WTC11 (cell line): ENCODE measurements around the gene ADAMTS10. TPM values are rescaled to one million over a fixed set of nuclear protein-coding genes. Genes with fewer than 3 reads are reported as not detected.

Experiments used
- ATAC-seq: fragments of 200-7000 bp; cut with Tn5 transposase; 2 replicates; pipeline ENCODE4 v1.10.0; 2021; ENCODE audit warnings: mild to moderate bottlenecking, moderate library complexity
- CTCF ChIA-PET: fragments of 300-600 bp; sonication (Branson Sonifier 250); formaldehyde crosslinking; loops from one replicate; lab custom pipeline; 2021; ENCODE audit warnings: antibody characterized with exemption; lab: Charles Lee
- POLR2A ChIA-PET: fragments of 350-600 bp; sonication (Branson Sonifier 250); formaldehyde crosslinking; loops from one replicate; lab custom pipeline; 2021; ENCODE audit warnings: antibody characterized with exemption; lab: Charles Lee
- DNase-seq: peaks from one replicate; pipeline ENCODE4 v3.0.0; 2021; ENCODE audit warnings: low spot score
- H3K27ac Mint-ChIP-seq: 2 replicates; pipeline ENCODE4 v1.8.0; 2021; ENCODE audit warnings: mixed read lengths
- H3K27me3 Mint-ChIP-seq: 2 replicates; pipeline ENCODE4 v1.8.0; 2021; ENCODE audit warnings: low read depth, mild to moderate bottlenecking, moderate library complexity, mixed read lengths
- H3K36me3 Mint-ChIP-seq: 2 replicates; pipeline ENCODE4 v1.8.0; 2021; ENCODE audit warnings: mixed read lengths
- H3K4me1 Mint-ChIP-seq: 2 replicates; pipeline ENCODE4 v1.8.0; 2022; ENCODE audit warnings: mixed read lengths
- H3K4me3 Mint-ChIP-seq: 2 replicates; pipeline ENCODE4 v1.8.0; 2021; ENCODE audit warnings: mild to moderate bottlenecking, moderate library complexity, mixed read lengths
- H3K9me3 Mint-ChIP-seq: 2 replicates; pipeline ENCODE4 v1.8.0; 2021; ENCODE audit warnings: mixed read lengths
- CREM ChIP-seq: sonication (generic); formaldehyde crosslinking; IDR thresholded peaks from 2 replicates; pipeline ENCODE4 v1.8.1; 2022; ENCODE audit warnings: mild to moderate bottlenecking, missing genetic modification reagents, moderate library complexity
- E2F5 ChIP-seq: sonication (generic); formaldehyde crosslinking; IDR thresholded peaks from 2 replicates; pipeline ENCODE4 v1.8.1; 2022; ENCODE audit warnings: mild to moderate bottlenecking, moderate library complexity, missing genetic modification reagents
- FOXJ3 ChIP-seq: sonication (generic); formaldehyde crosslinking; IDR thresholded peaks from 2 replicates; pipeline ENCODE4 v1.9.0; 2021; ENCODE audit warnings: missing genetic modification reagents, mild to moderate bottlenecking, borderline replicate concordance
- GABPB1 ChIP-seq: sonication (generic); formaldehyde crosslinking; IDR thresholded peaks from 2 replicates; pipeline ENCODE4 v1.8.1; 2023; ENCODE audit warnings: mild to moderate bottlenecking, missing genetic modification reagents
- GRHL2 ChIP-seq: fragments of 250-450 bp; sonication (Bioruptor Pico); IDR thresholded peaks from 2 replicates; pipeline ENCODE4 v1.8.0; 2022; ENCODE audit warnings: mild to moderate bottlenecking, moderate library complexity; ENCODE audit not compliant: insufficient replicate concordance, severe bottlenecking
- GTF2I ChIP-seq: fragments of 250-450 bp; sonication (Bioruptor Pico); conservative IDR thresholded peaks from 2 replicates; pipeline ENCODE4 v1.4.0; 2021; ENCODE audit warnings: mild to moderate bottlenecking
- NR3C1 ChIP-seq: sonication (generic); formaldehyde crosslinking; conservative IDR thresholded peaks from 2 replicates; pipeline ENCODE4 v1.8.1; 2023; ENCODE audit warnings: low read depth, mild to moderate bottlenecking, missing genetic modification reagents
- RELA ChIP-seq: sonication (generic); formaldehyde crosslinking; IDR thresholded peaks from 2 replicates; pipeline ENCODE4 v1.8.1; 2022; ENCODE audit warnings: missing genetic modification reagents, mild to moderate bottlenecking, borderline replicate concordance
- RORB ChIP-seq: fragments of 250-450 bp; sonication (Bioruptor Pico); IDR thresholded peaks from 2 replicates; pipeline ENCODE4 v1.9.0; 2021; ENCODE audit warnings: mild to moderate bottlenecking
- SP1 ChIP-seq: sonication (generic); formaldehyde crosslinking; conservative IDR thresholded peaks from 2 replicates; pipeline ENCODE4 v1.8.1; 2022; ENCODE audit warnings: missing genetic modification reagents
- TCF7 ChIP-seq: sonication (generic); formaldehyde crosslinking; IDR thresholded peaks from 2 replicates; pipeline ENCODE4 v1.8.0; 2022; ENCODE audit warnings: mild to moderate bottlenecking, low read depth, missing genetic modification reagents, moderate library complexity
- ZBTB43 ChIP-seq: sonication (generic); formaldehyde crosslinking; IDR thresholded peaks from 2 replicates; pipeline ENCODE4 v1.8.1; 2023; ENCODE audit warnings: mild to moderate bottlenecking, missing genetic modification reagents
- ZNF138 ChIP-seq: sonication (generic); formaldehyde crosslinking; conservative IDR thresholded peaks from 2 replicates; pipeline ENCODE4 v1.8.1; 2022; ENCODE audit warnings: mild to moderate bottlenecking, moderate library complexity, missing genetic modification reagents
- ZNF232 ChIP-seq: sonication (generic); formaldehyde crosslinking; IDR thresholded peaks from 2 replicates; pipeline ENCODE4 v1.8.0; 2022; ENCODE audit warnings: mild to moderate bottlenecking, missing genetic modification reagents
- ZNF263 ChIP-seq: sonication (generic); formaldehyde crosslinking; IDR thresholded peaks from 2 replicates; pipeline ENCODE4 v1.8.1; 2022; ENCODE audit warnings: low read depth, mild to moderate bottlenecking, moderate library complexity, missing genetic modification reagents
- ZNF416 ChIP-seq: fragments of 250-450 bp; sonication (Bioruptor Pico); IDR thresholded peaks from 2 replicates; pipeline ENCODE4 v1.9.0; 2021; ENCODE audit warnings: mild to moderate bottlenecking, inconsistent platforms
- ZNF671 ChIP-seq: fragments of 250-450 bp; sonication (Bioruptor Pico); IDR thresholded peaks from 2 replicates; pipeline ENCODE4 v1.8.0; 2021; ENCODE audit warnings: mild to moderate bottlenecking
- total RNA-seq: library from RNA; stranded (reverse); gene quantifications from 3 replicates; pipeline ENCODE4 v1.2.3, GENCODE V29; 2021
- TF ChIP-seq, protein P1 (sequence below): fragments of 250-450 bp; sonication (Bioruptor Pico); IDR thresholded peaks from 2 replicates; pipeline ENCODE4 v1.9.0; 2021; ENCODE audit warnings: mild to moderate bottlenecking
- TF ChIP-seq, protein P2 (sequence below): fragments of 250-450 bp; sonication (Bioruptor Pico); IDR thresholded peaks from 2 replicates; pipeline ENCODE4 v2.1.2; 2022; ENCODE audit warnings: mild to moderate bottlenecking, moderate library complexity
- TF ChIP-seq, protein P3 (sequence below): fragments of 250-450 bp; sonication (Bioruptor Pico); IDR thresholded peaks from 2 replicates; pipeline ENCODE4 v1.9.0; 2021; ENCODE audit warnings: mild to moderate bottlenecking, borderline replicate concordance
- TF ChIP-seq, protein P4 (sequence below): fragments of 250-450 bp; sonication (Bioruptor Pico); conservative IDR thresholded peaks from 2 replicates; pipeline ENCODE4 v1.9.0; 2021; ENCODE audit warnings: mild to moderate bottlenecking

ADAMTS10 gene
- total RNA-seq, 1 experiment from 2014 or later: 16.0 TPM

DNA sequence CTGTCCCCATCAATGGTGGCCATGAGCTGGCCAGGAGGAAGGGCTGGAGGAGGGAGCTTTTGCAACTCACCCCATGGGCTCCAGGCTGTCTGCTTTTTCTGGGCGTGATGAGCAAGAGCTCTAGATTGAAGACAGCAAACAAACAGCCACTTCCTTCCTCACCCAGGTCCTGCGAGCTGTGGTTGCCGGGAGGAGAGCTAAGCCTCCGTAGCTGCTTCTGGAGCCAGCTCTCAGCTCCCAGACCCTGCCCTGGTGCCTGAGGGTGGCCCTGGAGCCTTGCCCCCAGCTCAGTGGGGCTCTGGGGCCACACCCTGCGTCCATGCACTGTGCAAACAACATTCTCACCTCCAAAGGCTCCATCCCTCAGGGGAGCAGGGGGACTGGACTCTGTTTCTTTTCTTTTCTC lies 39.5 kb downstream of the ADAMTS10 start (continued):
- no peak for TF ChIP-seq GTF2I
- TF ChIP-seq NR3C1 (CRISPR knock-in tag): no peak
- no peak for TF ChIP-seq GRHL2 (CRISPR knock-in tag)
- TF ChIP-seq, protein P1, sequence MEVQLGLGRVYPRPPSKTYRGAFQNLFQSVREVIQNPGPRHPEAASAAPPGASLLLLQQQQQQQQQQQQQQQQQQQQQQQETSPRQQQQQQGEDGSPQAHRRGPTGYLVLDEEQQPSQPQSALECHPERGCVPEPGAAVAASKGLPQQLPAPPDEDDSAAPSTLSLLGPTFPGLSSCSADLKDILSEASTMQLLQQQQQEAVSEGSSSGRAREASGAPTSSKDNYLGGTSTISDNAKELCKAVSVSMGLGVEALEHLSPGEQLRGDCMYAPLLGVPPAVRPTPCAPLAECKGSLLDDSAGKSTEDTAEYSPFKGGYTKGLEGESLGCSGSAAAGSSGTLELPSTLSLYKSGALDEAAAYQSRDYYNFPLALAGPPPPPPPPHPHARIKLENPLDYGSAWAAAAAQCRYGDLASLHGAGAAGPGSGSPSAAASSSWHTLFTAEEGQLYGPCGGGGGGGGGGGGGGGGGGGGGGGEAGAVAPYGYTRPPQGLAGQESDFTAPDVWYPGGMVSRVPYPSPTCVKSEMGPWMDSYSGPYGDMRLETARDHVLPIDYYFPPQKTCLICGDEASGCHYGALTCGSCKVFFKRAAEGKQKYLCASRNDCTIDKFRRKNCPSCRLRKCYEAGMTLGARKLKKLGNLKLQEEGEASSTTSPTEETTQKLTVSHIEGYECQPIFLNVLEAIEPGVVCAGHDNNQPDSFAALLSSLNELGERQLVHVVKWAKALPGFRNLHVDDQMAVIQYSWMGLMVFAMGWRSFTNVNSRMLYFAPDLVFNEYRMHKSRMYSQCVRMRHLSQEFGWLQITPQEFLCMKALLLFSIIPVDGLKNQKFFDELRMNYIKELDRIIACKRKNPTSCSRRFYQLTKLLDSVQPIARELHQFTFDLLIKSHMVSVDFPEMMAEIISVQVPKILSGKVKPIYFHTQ: no peak
- no peak for TF ChIP-seq CREM (CRISPR knock-in tag)
- TF ChIP-seq ZNF416 (CRISPR knock-in tag): no peak

DNA sequence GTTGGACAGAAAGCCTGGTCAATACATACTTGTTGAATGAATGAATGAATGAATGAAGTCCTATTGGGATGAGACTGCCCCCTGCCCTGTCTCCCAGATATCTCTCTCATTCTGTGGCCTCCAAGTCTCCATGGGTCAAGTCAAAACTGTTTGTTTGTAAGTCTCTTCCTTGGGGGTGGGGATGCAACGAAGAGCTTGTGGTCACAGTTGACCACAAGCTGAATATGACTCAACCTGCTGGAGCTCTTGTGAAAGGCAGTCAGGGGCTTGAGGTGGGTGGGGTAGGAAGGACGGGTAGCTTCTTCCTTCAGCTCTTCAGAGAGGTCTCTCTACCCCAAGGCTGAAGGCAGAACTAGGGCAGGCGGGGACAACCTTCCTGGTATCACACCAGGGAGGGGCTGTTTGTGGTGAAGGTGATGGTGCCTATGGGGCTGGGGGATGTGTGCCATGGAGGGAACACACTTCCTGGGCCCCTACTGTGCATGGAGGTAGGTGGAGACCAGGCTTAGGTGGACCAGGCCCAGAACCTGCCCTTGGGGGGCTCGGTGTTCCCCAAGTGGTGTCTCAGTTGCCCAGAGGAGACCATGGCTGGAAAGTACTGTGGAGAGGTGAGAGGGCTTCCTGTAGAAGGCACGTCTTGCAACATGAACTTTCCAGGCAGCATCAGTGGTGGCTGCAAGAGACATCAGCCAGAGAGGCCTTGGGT lies 41.3 kb downstream of the ADAMTS10 start:
- CTCF ChIA-PET: interaction anchor here (0.6 to 4.6 kb wide), 4 partner anchors 9 to 1706 kb away, joined by 3 to 26 read pairs (median 4); partner anchors contain the start of gene MYO1F
- no peak overlapping the region for H3K4me3 Mint-ChIP-seq
- no peaks in the 10 kb centered on the region for H3K36me3 Mint-ChIP-seq
- TF ChIP-seq ZNF671 (no peak), TCF7 (CRISPR knock-in tag) (no peak), ZNF138 (CRISPR knock-in tag) (no peak), NR3C1 (CRISPR knock-in tag) (no peak), ZBTB43 (CRISPR knock-in tag) (no peak), GABPB1 (CRISPR knock-in tag) (no peak), SP1 (no peak), ZNF263 (CRISPR knock-in tag) (no peak), RORB (CRISPR knock-in tag) (no peak), FOXJ3 (no peak), ZNF232 (CRISPR knock-in tag) (no peak), E2F5 (CRISPR knock-in tag) (no peak), CREM (CRISPR knock-in tag) (no peak), RELA (CRISPR knock-in tag) (no peak), GRHL2 (CRISPR knock-in tag) (no peak)
- TF ChIP-seq, protein P2, sequence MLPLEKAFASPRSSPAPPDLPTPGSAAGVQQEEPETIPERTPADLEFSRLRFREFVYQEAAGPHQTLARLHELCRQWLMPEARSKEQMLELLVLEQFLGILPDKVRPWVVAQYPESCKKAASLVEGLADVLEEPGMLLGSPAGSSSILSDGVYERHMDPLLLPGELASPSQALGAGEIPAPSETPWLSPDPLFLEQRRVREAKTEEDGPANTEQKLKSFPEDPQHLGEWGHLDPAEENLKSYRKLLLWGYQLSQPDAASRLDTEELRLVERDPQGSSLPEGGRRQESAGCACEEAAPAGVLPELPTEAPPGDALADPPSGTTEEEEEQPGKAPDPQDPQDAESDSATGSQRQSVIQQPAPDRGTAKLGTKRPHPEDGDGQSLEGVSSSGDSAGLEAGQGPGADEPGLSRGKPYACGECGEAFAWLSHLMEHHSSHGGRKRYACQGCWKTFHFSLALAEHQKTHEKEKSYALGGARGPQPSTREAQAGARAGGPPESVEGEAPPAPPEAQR (CRISPR knock-in tag): no peak
- TF ChIP-seq, protein P3, sequence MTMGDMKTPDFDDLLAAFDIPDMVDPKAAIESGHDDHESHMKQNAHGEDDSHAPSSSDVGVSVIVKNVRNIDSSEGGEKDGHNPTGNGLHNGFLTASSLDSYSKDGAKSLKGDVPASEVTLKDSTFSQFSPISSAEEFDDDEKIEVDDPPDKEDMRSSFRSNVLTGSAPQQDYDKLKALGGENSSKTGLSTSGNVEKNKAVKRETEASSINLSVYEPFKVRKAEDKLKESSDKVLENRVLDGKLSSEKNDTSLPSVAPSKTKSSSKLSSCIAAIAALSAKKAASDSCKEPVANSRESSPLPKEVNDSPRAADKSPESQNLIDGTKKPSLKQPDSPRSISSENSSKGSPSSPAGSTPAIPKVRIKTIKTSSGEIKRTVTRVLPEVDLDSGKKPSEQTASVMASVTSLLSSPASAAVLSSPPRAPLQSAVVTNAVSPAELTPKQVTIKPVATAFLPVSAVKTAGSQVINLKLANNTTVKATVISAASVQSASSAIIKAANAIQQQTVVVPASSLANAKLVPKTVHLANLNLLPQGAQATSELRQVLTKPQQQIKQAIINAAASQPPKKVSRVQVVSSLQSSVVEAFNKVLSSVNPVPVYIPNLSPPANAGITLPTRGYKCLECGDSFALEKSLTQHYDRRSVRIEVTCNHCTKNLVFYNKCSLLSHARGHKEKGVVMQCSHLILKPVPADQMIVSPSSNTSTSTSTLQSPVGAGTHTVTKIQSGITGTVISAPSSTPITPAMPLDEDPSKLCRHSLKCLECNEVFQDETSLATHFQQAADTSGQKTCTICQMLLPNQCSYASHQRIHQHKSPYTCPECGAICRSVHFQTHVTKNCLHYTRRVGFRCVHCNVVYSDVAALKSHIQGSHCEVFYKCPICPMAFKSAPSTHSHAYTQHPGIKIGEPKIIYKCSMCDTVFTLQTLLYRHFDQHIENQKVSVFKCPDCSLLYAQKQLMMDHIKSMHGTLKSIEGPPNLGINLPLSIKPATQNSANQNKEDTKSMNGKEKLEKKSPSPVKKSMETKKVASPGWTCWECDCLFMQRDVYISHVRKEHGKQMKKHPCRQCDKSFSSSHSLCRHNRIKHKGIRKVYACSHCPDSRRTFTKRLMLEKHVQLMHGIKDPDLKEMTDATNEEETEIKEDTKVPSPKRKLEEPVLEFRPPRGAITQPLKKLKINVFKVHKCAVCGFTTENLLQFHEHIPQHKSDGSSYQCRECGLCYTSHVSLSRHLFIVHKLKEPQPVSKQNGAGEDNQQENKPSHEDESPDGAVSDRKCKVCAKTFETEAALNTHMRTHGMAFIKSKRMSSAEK (CRISPR knock-in tag): no peak
- TF ChIP-seq, protein P4, sequence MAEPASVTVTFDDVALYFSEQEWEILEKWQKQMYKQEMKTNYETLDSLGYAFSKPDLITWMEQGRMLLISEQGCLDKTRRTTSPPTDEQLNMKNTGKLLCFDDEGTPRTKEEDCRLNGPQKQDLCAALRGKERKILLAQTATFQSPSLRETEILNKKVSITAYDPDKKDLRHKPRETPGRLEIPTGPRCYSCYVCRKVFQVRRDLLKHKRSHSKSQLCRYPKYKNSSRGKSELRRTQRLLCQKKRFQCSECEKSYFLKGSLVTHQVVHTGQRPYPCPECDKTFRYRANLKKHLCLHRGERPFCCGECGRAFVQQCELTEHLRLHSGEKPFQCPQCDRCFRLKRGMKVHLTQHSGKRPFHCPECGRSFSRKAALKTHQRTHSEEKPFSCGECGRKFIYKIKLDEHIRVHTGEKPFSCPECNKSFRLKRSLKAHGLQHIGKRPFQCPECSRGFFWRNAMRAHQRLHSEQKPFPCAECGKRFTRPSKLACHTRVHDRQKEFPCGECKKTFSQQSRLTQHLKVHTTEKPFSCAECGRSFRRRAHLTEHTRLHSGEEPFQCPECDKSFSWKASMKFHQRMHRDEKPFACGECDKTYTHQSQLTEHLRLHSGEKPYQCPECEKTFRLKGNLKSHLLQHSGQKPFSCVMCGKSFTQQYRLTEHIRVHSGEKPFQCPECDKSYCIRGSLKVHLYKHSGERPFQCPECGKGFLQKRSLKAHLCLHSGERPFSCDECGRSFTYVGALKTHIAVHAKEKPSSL (CRISPR knock-in tag): no peak

More for the DNA sequence above, 41.3 kb downstream of the ADAMTS10 start:
- DNase-seq (no peak), ATAC-seq (no peak)
- Mint-ChIP-seq H3K27me3 (0 out of 2 replicates have a peak, but pooled peaks cover 3% of the 10 kb centered on the region), H3K27ac (no peak overlapping the region), H3K9me3 (peaks cover 5% of the 10 kb centered on the region; the same call in 1 of the 2 replicates), H3K4me1 (no peaks in the 10 kb centered on the region)
- POLR2A ChIA-PET: no interaction called here
